Ishikawa (cell line): ENCODE data around the gene SYT8.

Experiments used
- CEBPB ChIP-seq: IDR thresholded peaks from 2 replicates; pipeline ENCODE4 v1.6.1; 2012
- CREB1 ChIP-seq: IDR thresholded peaks from 2 replicates; pipeline ENCODE4 v1.6.1; 2012; ENCODE audit warnings: low read depth
- EGR1 ChIP-seq: IDR thresholded peaks from 2 replicates; pipeline ENCODE4 v1.6.1; 2012
- EP300 ChIP-seq: IDR thresholded peaks from 2 replicates; pipeline ENCODE4 v1.6.1; 2012; ENCODE audit warnings: borderline replicate concordance
- FOXM1 ChIP-seq: IDR thresholded peaks from 2 replicates; pipeline ENCODE4 v1.6.1; 2012; ENCODE audit warnings: low read depth, borderline replicate concordance
- NFIC ChIP-seq: IDR thresholded peaks from 2 replicates; pipeline ENCODE4 v1.6.1; 2012
- RAD21 ChIP-seq: IDR thresholded peaks from 2 replicates; pipeline ENCODE4 v1.6.1; 2012; ENCODE audit warnings: low read depth
- TAF1 ChIP-seq: IDR thresholded peaks from 2 replicates; pipeline ENCODE4 v1.6.1; 2012; ENCODE audit warnings: low read depth, mild to moderate bottlenecking
- TCF12 ChIP-seq: IDR thresholded peaks from 2 replicates; pipeline ENCODE4 v1.6.1; 2012; ENCODE audit warnings: low read depth
- TEAD4 ChIP-seq: IDR thresholded peaks from 2 replicates; pipeline ENCODE4 v1.6.1; 2012
- USF1 ChIP-seq: IDR thresholded peaks from 2 replicates; pipeline ENCODE4 v1.6.1; 2012
- YY1 ChIP-seq: IDR thresholded peaks from 2 replicates; pipeline ENCODE4 v1.6.1; 2012; ENCODE audit warnings: low read depth
- ZBTB7A ChIP-seq: IDR thresholded peaks from 2 replicates; pipeline ENCODE4 v1.6.1; 2012; ENCODE audit warnings: low read depth
- TF ChIP-seq, protein P1 (sequence below): IDR thresholded peaks from 2 replicates; pipeline ENCODE4 v1.6.1; 2012
- TF ChIP-seq, protein P2 (sequence below): IDR thresholded peaks from 2 replicates; pipeline ENCODE4 v1.6.1; 2012; ENCODE audit warnings: low read depth, mild to moderate bottlenecking

The SYT8 gene

GRCh38 chr11:1835671-1836010 is 851 bp downstream of the SYT8 start:
- no peak; the same call in 1 of the 2 replicates for TF ChIP-seq ZBTB7A
- TF ChIP-seq, protein P1, sequence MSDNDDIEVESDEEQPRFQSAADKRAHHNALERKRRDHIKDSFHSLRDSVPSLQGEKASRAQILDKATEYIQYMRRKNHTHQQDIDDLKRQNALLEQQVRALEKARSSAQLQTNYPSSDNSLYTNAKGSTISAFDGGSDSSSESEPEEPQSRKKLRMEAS, result no peak
- no peak for TF ChIP-seq TEAD4
- TF ChIP-seq TAF1, result no peak
- TF ChIP-seq FOXM1, result no peak
- TF ChIP-seq TCF12, result no peak
- no peak for TF ChIP-seq CEBPB
- no peak for TF ChIP-seq EP300
- TF ChIP-seq NFIC, result no peak
- TF ChIP-seq, protein P2, sequence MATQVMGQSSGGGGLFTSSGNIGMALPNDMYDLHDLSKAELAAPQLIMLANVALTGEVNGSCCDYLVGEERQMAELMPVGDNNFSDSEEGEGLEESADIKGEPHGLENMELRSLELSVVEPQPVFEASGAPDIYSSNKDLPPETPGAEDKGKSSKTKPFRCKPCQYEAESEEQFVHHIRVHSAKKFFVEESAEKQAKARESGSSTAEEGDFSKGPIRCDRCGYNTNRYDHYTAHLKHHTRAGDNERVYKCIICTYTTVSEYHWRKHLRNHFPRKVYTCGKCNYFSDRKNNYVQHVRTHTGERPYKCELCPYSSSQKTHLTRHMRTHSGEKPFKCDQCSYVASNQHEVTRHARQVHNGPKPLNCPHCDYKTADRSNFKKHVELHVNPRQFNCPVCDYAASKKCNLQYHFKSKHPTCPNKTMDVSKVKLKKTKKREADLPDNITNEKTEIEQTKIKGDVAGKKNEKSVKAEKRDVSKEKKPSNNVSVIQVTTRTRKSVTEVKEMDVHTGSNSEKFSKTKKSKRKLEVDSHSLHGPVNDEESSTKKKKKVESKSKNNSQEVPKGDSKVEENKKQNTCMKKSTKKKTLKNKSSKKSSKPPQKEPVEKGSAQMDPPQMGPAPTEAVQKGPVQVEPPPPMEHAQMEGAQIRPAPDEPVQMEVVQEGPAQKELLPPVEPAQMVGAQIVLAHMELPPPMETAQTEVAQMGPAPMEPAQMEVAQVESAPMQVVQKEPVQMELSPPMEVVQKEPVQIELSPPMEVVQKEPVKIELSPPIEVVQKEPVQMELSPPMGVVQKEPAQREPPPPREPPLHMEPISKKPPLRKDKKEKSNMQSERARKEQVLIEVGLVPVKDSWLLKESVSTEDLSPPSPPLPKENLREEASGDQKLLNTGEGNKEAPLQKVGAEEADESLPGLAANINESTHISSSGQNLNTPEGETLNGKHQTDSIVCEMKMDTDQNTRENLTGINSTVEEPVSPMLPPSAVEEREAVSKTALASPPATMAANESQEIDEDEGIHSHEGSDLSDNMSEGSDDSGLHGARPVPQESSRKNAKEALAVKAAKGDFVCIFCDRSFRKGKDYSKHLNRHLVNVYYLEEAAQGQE, result no peak
- no peak for TF ChIP-seq YY1
- no peak for TF ChIP-seq CREB1
- TF ChIP-seq EGR1, result no peak

DNA sequence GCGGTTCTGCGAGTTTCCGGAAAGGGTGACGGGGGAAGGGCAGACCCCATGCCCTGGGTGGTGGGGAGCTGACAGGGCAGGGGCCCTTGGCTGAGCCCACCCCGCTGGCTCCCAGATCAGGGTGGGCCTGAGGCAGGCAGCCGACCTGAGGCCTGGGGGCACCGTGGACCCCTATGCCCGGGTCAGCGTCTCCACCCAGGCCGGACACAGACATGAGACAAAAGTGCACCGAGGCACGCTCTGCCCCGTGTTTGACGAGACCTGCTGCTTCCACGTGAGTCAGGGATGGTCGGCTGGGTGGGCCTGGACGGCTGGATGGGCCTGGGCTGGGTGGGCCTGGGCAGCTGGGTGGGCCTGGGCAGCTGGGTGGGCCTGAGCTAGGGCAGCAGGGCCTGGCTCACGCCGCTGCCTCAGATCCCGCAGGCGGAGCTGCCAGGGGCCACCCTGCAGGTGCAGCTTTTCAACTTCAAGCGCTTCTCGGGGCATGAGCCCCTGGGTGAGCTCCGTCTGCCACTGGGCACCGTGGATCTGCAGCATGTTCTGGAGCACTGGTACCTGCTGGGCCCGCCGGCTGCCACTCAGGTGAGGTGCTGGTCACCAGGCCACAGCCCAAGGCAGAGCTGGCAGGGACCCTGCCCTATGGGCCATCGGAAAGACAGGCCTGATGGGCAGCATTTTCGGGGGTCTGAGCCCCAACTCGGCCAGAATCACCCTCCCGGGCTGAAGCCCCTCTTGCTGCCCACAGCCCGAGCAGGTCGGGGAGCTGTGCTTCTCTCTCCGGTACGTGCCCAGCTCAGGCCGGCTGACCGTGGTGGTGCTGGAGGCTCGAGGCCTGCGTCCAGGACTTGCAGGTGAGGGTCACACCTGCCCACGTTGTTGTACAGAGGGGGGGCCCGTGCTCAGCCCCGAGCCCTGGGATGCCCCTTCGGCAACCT is 1.5 kb downstream of the SYT8 start:
- no peak for TF ChIP-seq EP300
- TF ChIP-seq RAD21, result no peak
- TF ChIP-seq, protein P2, result no peak

DNA sequence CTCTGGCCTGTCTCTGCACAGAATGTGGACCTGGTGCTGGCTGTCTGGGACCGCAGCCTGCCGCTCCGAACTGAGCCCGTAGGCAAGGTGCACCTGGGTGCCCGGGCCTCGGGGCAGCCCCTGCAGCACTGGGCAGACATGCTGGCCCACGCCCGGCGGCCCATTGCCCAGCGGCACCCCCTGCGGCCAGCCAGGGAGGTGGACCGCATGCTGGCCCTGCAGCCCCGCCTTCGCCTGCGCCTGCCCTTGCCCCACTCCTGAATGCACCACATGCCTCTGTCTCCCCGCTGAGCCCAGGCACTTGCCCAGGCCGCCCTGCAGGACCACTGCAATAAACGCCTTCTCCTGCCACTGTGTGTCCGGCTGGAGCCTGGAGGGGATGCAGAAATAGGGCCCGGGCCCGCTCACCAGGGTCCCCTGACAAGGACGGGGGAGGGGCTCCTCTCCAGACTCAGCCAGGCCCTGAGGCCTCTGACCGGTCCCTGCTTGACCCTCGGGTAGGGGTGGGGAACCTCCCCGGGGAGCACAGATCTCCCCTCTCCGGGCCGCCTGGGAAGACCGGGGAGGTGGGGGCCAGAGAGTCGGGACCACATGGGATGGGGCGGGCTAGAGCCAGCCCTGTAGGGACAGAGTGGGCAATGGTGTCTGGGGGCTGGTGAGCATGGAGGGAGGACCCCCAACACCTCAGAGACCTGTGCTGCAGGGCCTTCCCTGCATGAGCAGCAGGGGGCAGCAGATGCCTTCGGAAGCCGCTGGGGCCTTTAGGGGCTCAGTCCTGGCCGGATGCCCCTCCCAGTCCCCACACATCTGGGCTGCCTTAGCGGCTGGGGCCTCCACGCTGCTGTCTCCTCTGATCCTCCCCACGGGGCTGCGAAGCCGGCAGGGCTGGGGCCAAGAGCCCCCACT is 2.6 kb downstream of the SYT8 start:
- TF ChIP-seq EP300 (peak; percentile 27; the same call in 1 of the 2 replicates), EGR1 (no peak), CEBPB (no peak), CREB1 (no peak), YY1 (no peak), TAF1 (no peak), FOXM1 (no peak), RAD21 (peak; percentile 83), TEAD4 (0 out of 2 replicates have a peak, but pooled peaks have one; percentile 7), ZBTB7A (peak; percentile 38), TCF12 (no peak), NFIC (0 out of 2 replicates have a peak, but pooled peaks have one; percentile 31), USF1 (no peak)
- TF ChIP-seq, protein P2, result no peak
- TF ChIP-seq, protein P1, result peak; percentile 47; the same call in 1 of the 2 replicates

DNA sequence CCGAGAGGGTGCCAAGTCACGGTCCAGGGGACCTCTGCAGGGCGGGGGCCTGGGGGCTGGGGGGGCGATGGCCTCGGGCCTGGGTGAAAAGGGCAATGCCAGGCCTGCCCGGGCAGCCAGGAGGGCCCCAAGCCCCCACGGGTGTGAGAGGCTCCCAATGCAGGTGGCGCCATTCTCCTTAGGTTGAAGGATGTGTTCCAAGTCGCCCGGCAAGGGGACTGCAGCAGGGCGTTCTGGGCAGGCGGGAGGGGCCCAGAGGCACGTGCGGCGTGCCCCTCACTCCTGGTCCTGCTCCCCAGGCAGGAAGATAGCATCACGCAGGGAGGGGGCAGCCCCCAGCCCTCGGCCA is 3.3 kb downstream of the SYT8 start:
- TF ChIP-seq CEBPB (no peak), YY1 (no peak), RAD21 (no peak), NFIC (no peak), CREB1 (no peak), USF1 (no peak), ZBTB7A (no peak), TCF12 (no peak), EP300 (no peak), TAF1 (no peak), FOXM1 (no peak), TEAD4 (no peak), EGR1 (no peak)
- TF ChIP-seq, protein P2, result no peak
- TF ChIP-seq, protein P1, result no peak
